ENCODE data around the gene AGPS.

GRCh38 chr2:177537636-177538035 is 145.1 kb downstream of the AGPS start:
- no peak for TF ChIP-seq EP300 (IDR thresholded peaks at IDR 0.05; ENCODE audit: borderline replicate concordance in 1 of 2, control insufficient read depth in 1 of 2, low read depth in 2 of 2, low read length in 2 of 2)
- no peak for TF ChIP-seq TAF1 (IDR thresholded peaks at IDR 0.05; ENCODE audit: borderline replicate concordance, low read depth, low read length)
- TF ChIP-seq REST (IDR thresholded peaks at IDR 0.05; ENCODE audit: low read depth, low read length): no peak
- no peak for TF ChIP-seq PKNOX1 (IDR thresholded peaks at IDR 0.05)
- TF ChIP-seq ASH2L (IDR thresholded peaks at IDR 0.05; ENCODE audit: borderline replicate concordance, low read depth): no peak
- no peak for TF ChIP-seq ATF2 (IDR thresholded peaks at IDR 0.05; ENCODE audit: low read length)
- TF ChIP-seq ZBTB11 (CRISPR knock-in tag; IDR thresholded peaks at IDR 0.05): no peak
- no peak for TF ChIP-seq MAX (IDR thresholded peaks at IDR 0.05; ENCODE audit: low read depth, low read length)
- no peak for TF ChIP-seq CTCF (IDR thresholded peaks at IDR 0.05 in 2 of 3, conservative IDR thresholded peaks at IDR 0.05 in 1 of 3; ENCODE audit: control insufficient read depth in 2 of 3, extremely low read depth in 1 of 3, insufficient read depth in 1 of 3, low read depth in 3 of 3, low read length in 3 of 3)
- TF ChIP-seq JUNB (IDR thresholded peaks at IDR 0.05): no peak
- no peak for TF ChIP-seq NFYB (IDR thresholded peaks at IDR 0.05; ENCODE audit: insufficient read depth, low read depth, low read length)
- no peak for TF ChIP-seq ELK1 (IDR thresholded peaks at IDR 0.05; ENCODE audit: low read depth, low read length)
